OCI-LY3 (cell line): ENCODE measurements around the gene PITX3.

ENCODE experiments used
- CTCF ChIP-seq: fragments of 200-600, 300-600 bp; sonication (generic); IDR thresholded peaks from 2 replicates; pipeline ENCODE4 v1.5.1; 2014; ENCODE audit warnings: antibody characterized with exemption, low read length, low read depth
- EZH2phosphoT487 ChIP-seq: fragments of 200-600 bp; shearing (Covaris generic); IDR thresholded peaks from 2 replicates; pipeline ENCODE4 v1.6.1; 2018; ENCODE audit warnings: antibody characterized with exemption, mixed run types, low read depth

DNA sequence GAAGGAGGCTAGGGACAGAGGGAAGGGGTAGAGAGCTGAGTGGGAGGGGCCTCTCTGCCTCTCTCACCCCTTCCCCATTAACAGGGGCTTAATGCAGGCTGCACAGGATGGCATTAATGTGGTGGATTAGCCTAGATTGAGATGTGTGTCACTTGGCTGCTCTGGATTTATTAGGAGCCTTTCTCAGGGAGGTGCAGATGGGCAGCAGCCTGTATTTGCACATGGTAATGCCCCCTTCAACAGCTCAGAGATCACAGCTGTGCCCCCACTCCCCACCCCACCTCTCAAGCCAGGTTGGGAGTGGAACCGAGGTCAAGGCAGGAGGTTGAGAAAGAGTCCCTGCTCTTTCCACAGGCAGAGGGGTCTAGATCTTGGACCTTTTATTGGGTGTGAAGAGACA is 7.3 kb downstream of the PITX3 start:
- no peak for TF ChIP-seq CTCF
- TF ChIP-seq EZH2phosphoT487, result no peak
